ENCODE data around the gene TRIM5.

DNA sequence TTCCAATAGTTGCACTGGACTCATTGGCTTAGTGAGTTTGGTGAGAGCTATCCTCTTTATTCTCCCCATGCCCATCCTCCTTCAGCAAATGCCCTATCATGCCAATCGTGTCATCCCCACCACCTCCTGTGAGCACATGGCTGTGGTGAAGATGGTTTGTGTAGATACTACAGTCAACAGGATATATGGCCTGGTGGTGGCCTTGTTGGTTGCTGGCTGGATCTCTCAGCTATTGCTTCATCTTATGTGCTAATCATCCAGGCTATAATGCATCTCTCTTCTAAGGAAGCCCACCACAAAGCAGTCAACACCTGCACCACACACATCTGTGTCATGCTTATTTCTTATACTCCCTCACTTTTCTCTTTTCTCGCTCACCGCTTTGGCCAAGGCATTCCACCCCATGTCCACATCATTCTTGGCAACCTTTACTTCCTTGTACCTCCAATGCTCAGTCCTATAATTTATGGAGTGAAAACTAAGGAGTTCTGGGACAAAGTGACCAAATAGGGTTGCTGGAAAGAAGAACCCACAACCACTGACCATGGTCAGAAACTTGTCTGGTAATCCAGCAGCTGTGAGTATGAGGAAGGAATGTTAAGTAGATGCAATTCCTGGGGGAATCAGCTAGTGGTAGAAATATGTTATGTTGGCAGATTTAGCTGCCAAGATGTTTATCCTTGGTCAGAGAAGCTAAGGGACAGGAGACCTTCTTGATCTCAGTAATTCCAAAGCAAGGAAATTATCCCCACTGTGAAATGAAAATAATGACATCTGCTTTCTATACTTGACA is 35.0 kb upstream of the TRIM5 start:
- TF ChIP-seq EZH2 (IDR thresholded peaks at IDR 0.05; ENCODE audit: insufficient read depth, poor library complexity, severe bottlenecking) (no peak), EZH2phosphoT487 (IDR thresholded peaks at IDR 0.05; ENCODE audit: insufficient read depth, low read depth) (no peak)
